Mucosa of rectum (tissue), 2 donors: ENCODE measurements around the gene PBX3.

ENCODE experiments used
- H3K27ac ChIP-seq, 2 donors: one replicate each; pipeline ENCODE4 v1.7.0; 2013; ENCODE audit warnings: inconsistent platforms in 2 of 2, low read depth in 2 of 2, low read length in 2 of 2
- H3K27me3 ChIP-seq, 2 donors: one replicate each; pipeline ENCODE4 v1.7.0; 2013; ENCODE audit warnings: low read length in 2 of 2; ENCODE audit not compliant: control insufficient read depth in 2 of 2, insufficient read depth in 2 of 2
- H3K36me3 ChIP-seq, 2 donors: one replicate each; pipeline ENCODE4 v1.7.0; 2013; ENCODE audit warnings: low read length in 2 of 2; ENCODE audit not compliant: control insufficient read depth in 2 of 2, insufficient read depth in 2 of 2
- H3K4me1 ChIP-seq, 2 donors: one replicate each; pipeline ENCODE4 v1.7.0; 2013; ENCODE audit warnings: low read length in 2 of 2, mild to moderate bottlenecking in 1 of 2; ENCODE audit not compliant: control insufficient read depth in 2 of 2, insufficient read depth in 2 of 2
- H3K4me3 ChIP-seq, 2 donors: one replicate each; pipeline ENCODE4 v1.7.0; 2013; ENCODE audit warnings: low read length in 2 of 2
- H3K9ac ChIP-seq, 2 donors: one replicate each; pipeline ENCODE4 v1.7.0; 2013; ENCODE audit warnings: low read length in 2 of 2, low read depth in 1 of 2, mild to moderate bottlenecking in 1 of 2
- H3K9me3 ChIP-seq, 2 donors: one replicate each; pipeline ENCODE4 v1.7.0; 2013; ENCODE audit warnings: low read length in 2 of 2; ENCODE audit not compliant: control insufficient read depth in 2 of 2
- donor health status: healthy.
- donor health status: Normal muscosa, but diverticular disease.

The PBX3 gene

GRCh38 chr9:125973547-125973946 is 226.4 kb downstream of the PBX3 start:
- no peak overlapping the region for H3K27ac ChIP-seq
- H3K9me3 ChIP-seq = no peaks in the 10 kb centered on the region
- H3K4me1 ChIP-seq = no peaks in the 10 kb centered on the region
- no peaks in the 10 kb centered on the region for H3K27me3 ChIP-seq
- no peak overlapping the region for H3K9ac ChIP-seq
- H3K36me3 ChIP-seq = no peaks in the 10 kb centered on the region
- no peak overlapping the region for H3K4me3 ChIP-seq

- Histone ChIP-seq H3K4me1 (no peaks in the 10 kb centered on the region), H3K27me3 (no peaks in the 10 kb centered on the region), H3K9me3 (no peaks in the 10 kb centered on the region), H3K27ac (no peak overlapping the region), H3K36me3 (no peaks in the 10 kb centered on the region), H3K4me3 (no peak overlapping the region), H3K9ac (no peak overlapping the region)
Observed at GRCh38 chr9:125974705-125975104, 227.5 kb downstream of the PBX3 start.

- Histone ChIP-seq H3K27ac (no peak overlapping the region), H3K9me3 (no peaks in the 10 kb centered on the region), H3K4me1 (no peaks in the 10 kb centered on the region), H3K36me3 (no peaks in the 10 kb centered on the region), H3K27me3 (no peaks in the 10 kb centered on the region), H3K9ac (no peak overlapping the region), H3K4me3 (no peak overlapping the region)
Observed at GRCh38 chr9:125977223-125977622, 230.1 kb downstream of the PBX3 start.

GRCh38 chr9:125979383-125979782 is 232.2 kb downstream of the PBX3 start:
- no peaks in the 10 kb centered on the region for H3K36me3 ChIP-seq

GRCh38 chr9:125982798-125983406 is 235.7 kb downstream of the PBX3 start:
- Histone ChIP-seq H3K36me3 (no peaks in the 10 kb centered on the region), H3K4me1 (no peaks in the 10 kb centered on the region), H3K9ac (no peak overlapping the region)

More at GRCh38 chr9:125979383-125979782, 232.2 kb downstream of the PBX3 start:
- Histone ChIP-seq H3K9me3 (no peaks in the 10 kb centered on the region), H3K27me3 (no peaks in the 10 kb centered on the region), H3K27ac (no peak overlapping the region), H3K4me1 (no peaks in the 10 kb centered on the region), H3K4me3 (no peak overlapping the region), H3K9ac (no peak overlapping the region)

GRCh38 chr9:125983681-125984080 is 236.5 kb downstream of the PBX3 start:
- Histone ChIP-seq H3K36me3 (no peaks in the 10 kb centered on the region), H3K9ac (no peak overlapping the region), H3K4me1 (no peaks in the 10 kb centered on the region), H3K4me3 (no peak overlapping the region), H3K27me3 (no peaks in the 10 kb centered on the region), H3K27ac (no peak overlapping the region), H3K9me3 (no peaks in the 10 kb centered on the region)

More at GRCh38 chr9:125982798-125983406, 235.7 kb downstream of the PBX3 start:
- H3K9me3 ChIP-seq = no peaks in the 10 kb centered on the region
- H3K27me3 ChIP-seq = no peaks in the 10 kb centered on the region
- no peak overlapping the region for H3K4me3 ChIP-seq
- no peak overlapping the region for H3K27ac ChIP-seq

- no peaks in the 10 kb centered on the region for H3K4me1 ChIP-seq
- no peak overlapping the region for H3K27ac ChIP-seq
- no peak overlapping the region for H3K4me3 ChIP-seq
- no peaks in the 10 kb centered on the region for H3K27me3 ChIP-seq
- no peak overlapping the region for H3K9ac ChIP-seq
- H3K36me3 ChIP-seq = no peaks in the 10 kb centered on the region
- H3K9me3 ChIP-seq = no peaks in the 10 kb centered on the region
Observed at GRCh38 chr9:125984461-125984860, 237.3 kb downstream of the PBX3 start.

- no peaks in the 10 kb centered on the region for H3K9me3 ChIP-seq
- H3K27ac ChIP-seq = no peak overlapping the region
- H3K9ac ChIP-seq = no peak overlapping the region
- no peaks in the 10 kb centered on the region for H3K4me1 ChIP-seq
- H3K4me3 ChIP-seq = no peak overlapping the region
- H3K36me3 ChIP-seq = no peaks in the 10 kb centered on the region
- H3K27me3 ChIP-seq = no peaks in the 10 kb centered on the region
Observed at GRCh38 chr9:125985142-125985997, 238.2 kb downstream of the PBX3 start.

GRCh38 chr9:125985998-125986655 is 239.0 kb downstream of the PBX3 start:
- Histone ChIP-seq H3K36me3 (no peaks in the 10 kb centered on the region), H3K4me1 (no peaks in the 10 kb centered on the region), H3K27me3 (no peaks in the 10 kb centered on the region), H3K27ac (no peak overlapping the region), H3K9me3 (no peaks in the 10 kb centered on the region), H3K9ac (no peak overlapping the region), H3K4me3 (no peak overlapping the region)

GRCh38 chr9:125986966-125987365 is 239.8 kb downstream of the PBX3 start:
- no peak overlapping the region for H3K27ac ChIP-seq
- H3K36me3 ChIP-seq = no peaks in the 10 kb centered on the region
- no peaks in the 10 kb centered on the region for H3K9me3 ChIP-seq
- no peak overlapping the region for H3K4me3 ChIP-seq
- H3K4me1 ChIP-seq = no peaks in the 10 kb centered on the region
- no peak overlapping the region for H3K9ac ChIP-seq
- no peaks in the 10 kb centered on the region for H3K27me3 ChIP-seq
